ENCODE measurements around the gene TRIO.

Gene TRIO

DNA sequence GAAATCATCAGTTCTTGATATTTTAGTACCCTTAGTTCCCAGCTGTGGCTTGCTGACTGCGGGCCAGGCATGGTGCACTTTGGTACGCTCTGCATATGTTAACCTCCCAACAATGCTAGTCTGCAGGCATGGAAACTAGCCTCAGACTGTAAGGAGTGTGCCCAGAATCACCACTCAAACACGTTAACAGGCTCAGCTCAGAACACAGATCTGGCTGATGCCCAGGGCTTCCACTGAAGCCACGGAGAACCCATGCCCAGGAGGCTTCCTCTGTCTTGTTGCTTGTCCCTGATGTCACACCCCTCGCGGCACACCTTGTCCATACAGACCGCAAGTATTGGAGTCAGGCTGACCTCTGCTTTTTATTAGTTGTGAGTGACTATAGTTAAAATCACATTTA is 251.2 kb downstream of the TRIO start:
- H2AFZ ChIP-seq = no peak overlapping the region
- H3K36me3 ChIP-seq (ENCODE audit: control insufficient read depth, insufficient read depth, low read length) = no peaks in the 10 kb centered on the region
- H3K9me3 ChIP-seq (ENCODE audit: control insufficient read depth, low read length) = no peaks in the 10 kb centered on the region
- no peak overlapping the region for H3K9ac ChIP-seq
- no peaks in the 10 kb centered on the region for H3K4me1 ChIP-seq
- no peaks in the 10 kb centered on the region for H3K27me3 ChIP-seq (ENCODE audit: control insufficient read depth, insufficient read depth, low read length)
- no peak overlapping the region for H3K4me2 ChIP-seq (ENCODE audit: low read length)
- TF ChIP-seq, protein P1, sequence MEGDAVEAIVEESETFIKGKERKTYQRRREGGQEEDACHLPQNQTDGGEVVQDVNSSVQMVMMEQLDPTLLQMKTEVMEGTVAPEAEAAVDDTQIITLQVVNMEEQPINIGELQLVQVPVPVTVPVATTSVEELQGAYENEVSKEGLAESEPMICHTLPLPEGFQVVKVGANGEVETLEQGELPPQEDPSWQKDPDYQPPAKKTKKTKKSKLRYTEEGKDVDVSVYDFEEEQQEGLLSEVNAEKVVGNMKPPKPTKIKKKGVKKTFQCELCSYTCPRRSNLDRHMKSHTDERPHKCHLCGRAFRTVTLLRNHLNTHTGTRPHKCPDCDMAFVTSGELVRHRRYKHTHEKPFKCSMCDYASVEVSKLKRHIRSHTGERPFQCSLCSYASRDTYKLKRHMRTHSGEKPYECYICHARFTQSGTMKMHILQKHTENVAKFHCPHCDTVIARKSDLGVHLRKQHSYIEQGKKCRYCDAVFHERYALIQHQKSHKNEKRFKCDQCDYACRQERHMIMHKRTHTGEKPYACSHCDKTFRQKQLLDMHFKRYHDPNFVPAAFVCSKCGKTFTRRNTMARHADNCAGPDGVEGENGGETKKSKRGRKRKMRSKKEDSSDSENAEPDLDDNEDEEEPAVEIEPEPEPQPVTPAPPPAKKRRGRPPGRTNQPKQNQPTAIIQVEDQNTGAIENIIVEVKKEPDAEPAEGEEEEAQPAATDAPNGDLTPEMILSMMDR (IDR thresholded peaks at IDR 0.05) = no peak
- H3K27ac ChIP-seq = no peak overlapping the region
- no peak overlapping the region for H3K4me3 ChIP-seq (ENCODE audit: low read depth, low read length)
- no peaks in the 10 kb centered on the region for H3K79me2 ChIP-seq

DNA sequence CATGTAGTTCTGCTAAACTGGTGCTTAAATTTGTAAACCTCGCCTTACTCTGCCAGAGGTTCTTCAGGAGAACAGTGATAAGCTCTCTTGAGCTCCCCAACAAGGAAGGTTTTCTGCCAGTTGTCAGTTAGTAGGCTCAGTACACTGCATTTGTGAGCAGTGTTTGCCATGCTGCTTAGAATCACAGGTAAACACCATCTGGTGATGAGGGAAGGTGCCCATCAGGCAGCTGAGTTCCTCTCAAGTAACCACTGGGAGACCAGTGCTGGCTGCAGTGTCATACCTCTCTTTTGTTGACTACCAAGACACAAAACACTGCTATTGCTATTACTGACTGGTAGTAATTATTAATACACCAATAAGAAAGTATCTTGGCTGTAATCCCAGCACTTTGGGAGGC is 252.3 kb downstream of the TRIO start:
- no peaks in the 10 kb centered on the region for H3K4me1 ChIP-seq
- H3K9ac ChIP-seq = no peak overlapping the region
- no peaks in the 10 kb centered on the region for H3K9me3 ChIP-seq (ENCODE audit: control insufficient read depth, low read length)
- H3K27ac ChIP-seq = no peak overlapping the region
- peaks cover 3% of the 10 kb centered on the region for H3K79me2 ChIP-seq
- TF ChIP-seq, protein P1 (IDR thresholded peaks at IDR 0.05) = no peak
- no peaks in the 10 kb centered on the region for H3K36me3 ChIP-seq (ENCODE audit: control insufficient read depth, insufficient read depth, low read length)
- no peak overlapping the region for H3K4me3 ChIP-seq (ENCODE audit: low read depth, low read length)
- no peaks in the 10 kb centered on the region for H3K27me3 ChIP-seq (ENCODE audit: control insufficient read depth, insufficient read depth, low read length)
- no peak overlapping the region for H2AFZ ChIP-seq
- H3K4me2 ChIP-seq (ENCODE audit: low read length) = no peak overlapping the region

DNA sequence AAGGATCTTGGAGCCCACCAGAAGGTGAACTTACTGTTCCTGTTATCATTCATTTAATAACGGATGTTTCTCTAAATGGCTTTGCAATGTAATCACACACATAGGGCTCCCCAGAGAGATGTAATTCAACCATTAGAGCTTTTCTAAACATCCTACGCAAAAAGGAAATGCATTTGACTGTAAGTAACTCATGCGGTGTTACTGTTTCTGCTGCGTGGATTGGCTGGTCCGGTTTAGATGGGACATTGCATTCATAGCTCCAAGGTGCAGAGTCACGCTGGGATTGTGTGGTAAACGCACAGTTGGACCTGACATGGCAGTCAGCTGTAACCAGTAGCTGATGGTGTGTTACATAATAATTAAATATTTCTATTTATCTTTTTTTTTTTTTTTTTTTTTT is 252.9 kb downstream of the TRIO start:
- no peaks in the 10 kb centered on the region for H3K9me3 ChIP-seq (ENCODE audit: control insufficient read depth, low read length)
- H3K27ac ChIP-seq = no peak overlapping the region
- H3K79me2 ChIP-seq = peaks cover 3% of the 10 kb centered on the region
- H3K4me3 ChIP-seq (ENCODE audit: low read depth, low read length) = no peak overlapping the region
- no peaks in the 10 kb centered on the region for H3K27me3 ChIP-seq (ENCODE audit: control insufficient read depth, insufficient read depth, low read length)
- no peak overlapping the region for H3K9ac ChIP-seq
- H2AFZ ChIP-seq = no peak overlapping the region
- H3K36me3 ChIP-seq (ENCODE audit: control insufficient read depth, insufficient read depth, low read length) = no peaks in the 10 kb centered on the region
- no peak overlapping the region for H3K4me2 ChIP-seq (ENCODE audit: low read length)
- TF ChIP-seq, protein P1 (IDR thresholded peaks at IDR 0.05) = no peak
- H3K4me1 ChIP-seq = no peaks in the 10 kb centered on the region

DNA sequence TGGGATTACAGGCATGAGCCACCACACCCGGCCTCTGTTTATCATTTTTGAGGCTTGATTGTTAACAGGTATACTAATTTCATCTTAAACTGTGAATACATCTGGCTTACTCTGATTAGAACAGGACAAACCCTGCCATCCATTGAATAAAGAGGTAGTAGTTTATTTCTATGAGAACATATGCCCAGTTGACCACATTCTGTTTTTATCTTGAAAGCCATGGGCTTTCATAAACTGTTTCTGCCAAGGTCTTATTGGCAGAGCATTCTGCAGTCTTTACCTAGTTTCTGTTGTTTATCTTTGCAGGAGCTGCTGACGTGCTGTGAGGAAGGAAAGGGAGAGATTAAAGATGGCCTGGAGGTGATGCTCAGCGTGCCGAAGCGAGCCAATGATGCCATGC is 253.6 kb downstream of the TRIO start:
- no peaks in the 10 kb centered on the region for H3K9me3 ChIP-seq (ENCODE audit: control insufficient read depth, low read length)
- TF ChIP-seq, protein P1 (IDR thresholded peaks at IDR 0.05) = no peak
- no peaks in the 10 kb centered on the region for H3K36me3 ChIP-seq (ENCODE audit: control insufficient read depth, insufficient read depth, low read length)
- H3K27ac ChIP-seq = no peak overlapping the region
- H3K4me1 ChIP-seq = no peaks in the 10 kb centered on the region
- H3K4me2 ChIP-seq (ENCODE audit: low read length) = no peak overlapping the region
- no peak overlapping the region for H2AFZ ChIP-seq
- H3K27me3 ChIP-seq (ENCODE audit: control insufficient read depth, insufficient read depth, low read length) = no peaks in the 10 kb centered on the region
- no peak overlapping the region for H3K9ac ChIP-seq
- H3K79me2 ChIP-seq = peaks cover 3% of the 10 kb centered on the region
- no peak overlapping the region for H3K4me3 ChIP-seq (ENCODE audit: low read depth, low read length)

DNA sequence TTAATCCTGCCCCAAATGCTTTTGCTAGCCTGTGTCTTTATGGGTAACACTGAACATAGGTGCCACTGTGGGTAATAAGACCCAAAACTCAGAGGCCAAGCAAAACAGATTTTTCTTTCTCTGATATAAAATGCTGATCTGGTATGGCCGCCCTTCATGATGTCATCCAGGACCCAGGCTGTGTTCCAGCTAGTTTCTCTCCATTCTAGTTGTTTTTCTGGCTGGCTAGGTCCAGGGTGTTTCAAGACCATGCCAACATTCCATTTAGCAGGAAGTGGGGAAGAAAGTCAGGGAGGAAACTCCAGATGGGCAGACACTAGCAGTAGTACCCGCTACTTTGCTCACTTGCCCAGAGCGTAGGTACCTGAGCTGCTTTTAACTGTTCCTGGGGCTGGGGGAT is 254.6 kb downstream of the TRIO start:
- Histone ChIP-seq H3K27me3 (ENCODE audit: control insufficient read depth, insufficient read depth, low read length) (no peaks in the 10 kb centered on the region), H3K27ac (no peak overlapping the region), H3K9ac (no peak overlapping the region), H3K9me3 (ENCODE audit: control insufficient read depth, low read length) (no peaks in the 10 kb centered on the region), H3K36me3 (ENCODE audit: control insufficient read depth, insufficient read depth, low read length) (no peaks in the 10 kb centered on the region), H3K4me2 (ENCODE audit: low read length) (no peak overlapping the region), H3K4me1 (no peaks in the 10 kb centered on the region), H3K79me2 (peaks cover 11% of the 10 kb centered on the region), H3K4me3 (ENCODE audit: low read depth, low read length) (no peak overlapping the region), H2AFZ (no peak overlapping the region)
- TF ChIP-seq, protein P1 (IDR thresholded peaks at IDR 0.05) = no peak
